Ramos (cell line): Measurements from ENCODE around the gene AADACL4.

ENCODE experiments used
- in situ Hi-C: fragments of 300-500 bp; cut with MboI; formaldehyde crosslinking; loops from one replicate; pipeline ENCODE4 v1.14.3; 2022; ENCODE audit warnings: low sequenced_read_pairs; ENCODE audit not compliant: unreplicated experiment

Gene AADACL4

GRCh38 chr1:12643785-12644184, at the start of gene AADACL4:
Gene AADACL4 (plus strand): TSS chr1:12644085. CDS start chr1:12644547, 462 bp downstream.
- in situ Hi-C loops, result no loop called here

- in situ Hi-C loops, result no loop called here
Measured at GRCh38 chr1:12594490-12594889, 49.4 kb upstream of the AADACL4 start.

DNA sequence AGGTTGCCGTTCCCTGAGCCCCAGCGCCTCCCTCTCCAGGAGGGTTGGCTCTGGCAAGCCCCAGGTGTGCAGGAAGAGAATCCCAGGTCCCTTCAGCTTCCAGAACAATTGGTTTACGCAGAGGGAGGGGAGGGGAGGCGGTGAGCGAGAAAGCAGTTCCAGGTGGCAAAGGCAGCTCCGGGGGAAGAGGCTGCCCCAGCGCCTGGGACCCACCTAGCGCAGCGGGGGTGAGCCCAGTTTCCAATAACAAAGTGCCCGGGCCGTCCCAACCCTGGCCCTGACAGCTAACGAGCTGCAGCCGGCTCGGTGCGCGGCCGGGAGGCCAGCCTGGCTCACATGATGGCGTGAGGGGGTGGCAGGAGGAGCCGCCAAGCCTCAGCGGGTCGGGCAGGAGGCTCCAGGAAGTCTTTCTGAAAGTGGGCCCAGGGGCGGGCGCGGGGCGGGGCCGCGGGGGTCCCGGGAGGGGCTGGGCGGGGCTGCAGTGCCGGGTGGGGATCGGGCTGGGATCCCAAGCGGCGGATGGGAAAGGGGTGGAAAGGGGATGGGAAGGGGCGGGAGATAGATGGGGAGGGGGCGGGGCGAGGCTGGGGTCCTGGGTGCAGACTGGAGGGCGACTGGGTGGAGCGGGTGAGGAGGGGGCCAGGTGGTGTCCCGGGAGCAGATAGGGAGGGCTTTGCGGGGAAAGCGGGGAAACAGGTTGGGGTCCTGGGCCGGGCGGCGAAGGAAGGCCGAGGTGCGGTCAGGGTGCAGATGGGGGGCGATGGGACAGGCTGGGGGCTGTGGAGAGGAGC, 48.7 kb upstream of the AADACL4 start:
- in situ Hi-C loops, result no loop called here

- in situ Hi-C loops, result no loop called here
Measured at GRCh38 chr1:12595757-12596006, 48.2 kb upstream of the AADACL4 start.

DNA sequence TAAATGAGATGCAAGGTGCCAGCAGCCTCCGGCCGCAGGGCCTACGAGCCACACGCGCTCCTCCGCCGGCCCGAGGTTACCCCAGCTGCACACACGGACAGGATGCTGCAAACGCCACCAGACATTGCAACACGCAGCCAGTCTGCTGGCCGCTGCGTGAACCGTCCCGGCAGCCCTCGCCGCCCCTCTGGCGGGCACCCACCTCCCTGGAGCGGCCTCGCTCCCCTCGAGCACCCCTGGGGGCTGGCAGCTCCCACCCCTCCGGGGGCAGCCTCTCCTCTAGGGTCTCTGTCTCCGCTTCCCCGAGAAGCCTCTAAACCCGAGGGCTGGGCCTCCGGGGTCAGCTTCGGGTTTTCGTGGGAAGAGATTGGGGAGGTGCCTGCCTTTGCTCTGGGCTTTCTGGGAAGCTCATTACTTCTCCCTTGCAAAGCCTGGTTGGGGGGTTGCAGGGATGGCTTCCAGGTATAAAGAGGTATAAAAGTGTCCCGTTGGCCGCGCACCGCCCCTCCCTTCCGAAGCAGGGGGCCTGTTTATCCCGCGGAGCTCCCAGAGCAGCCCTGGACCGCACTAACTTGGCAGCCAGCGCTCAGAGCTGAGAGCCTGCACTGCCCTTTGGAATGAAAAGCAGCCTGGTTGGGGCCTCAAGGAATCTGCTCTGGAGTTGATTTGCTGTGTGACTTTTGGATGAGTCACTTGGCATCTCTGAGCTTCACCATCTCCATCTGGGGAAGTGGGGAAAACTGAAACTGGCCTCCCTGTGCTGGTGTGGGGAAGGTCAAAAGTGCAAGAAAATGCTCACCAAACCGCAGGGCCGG, 47.7 kb upstream of the AADACL4 start:
- in situ Hi-C loops, result no loop called here

DNA sequence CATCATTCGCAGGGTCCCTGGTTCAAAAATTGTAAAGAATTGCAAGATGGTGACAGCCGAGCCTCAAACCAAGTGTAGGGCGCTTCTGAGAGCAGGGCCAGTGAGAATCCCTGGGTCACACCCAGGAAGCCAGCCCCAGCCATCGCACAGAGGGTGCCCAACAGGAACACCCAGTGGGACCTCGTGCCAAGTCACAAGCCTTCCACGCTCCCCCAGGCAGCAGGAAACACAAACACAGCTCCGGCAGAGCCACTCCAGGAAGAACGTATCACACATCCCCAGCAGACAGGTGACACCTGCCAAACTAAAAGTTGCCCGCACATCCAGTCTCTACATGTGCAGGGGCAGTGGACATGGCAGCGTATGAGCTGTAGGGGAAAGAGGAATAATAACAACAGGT, 46.1 kb upstream of the AADACL4 start:
- in situ Hi-C loops, result no loop called here

DNA sequence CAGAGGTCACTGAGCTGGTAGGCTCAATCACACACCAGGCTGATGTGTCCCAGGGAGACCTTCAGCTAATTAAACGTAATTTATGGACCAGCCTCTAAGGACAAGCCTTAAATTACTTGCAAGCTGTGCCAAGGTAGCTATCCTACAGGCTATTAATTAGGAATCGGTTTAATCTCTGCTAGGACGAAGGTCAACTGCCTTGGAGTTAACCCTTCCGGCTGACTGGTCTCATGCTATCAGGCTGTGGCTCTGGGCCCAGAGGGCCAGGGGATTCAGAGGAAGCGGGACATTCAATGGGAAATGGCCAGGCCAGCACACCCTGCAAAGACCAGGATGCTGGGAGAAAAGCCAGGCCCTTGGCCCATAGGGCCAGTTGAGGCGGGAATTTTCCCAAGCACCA, 44.9 kb upstream of the AADACL4 start:
- in situ Hi-C loops, result no loop called here

- in situ Hi-C loops, result loop anchor here (25.0 kb wide), 1 partner anchor 287 kb away; no protein-coding TSS in a partner anchor
Measured at GRCh38 chr1:12599657-12600056, 44.2 kb upstream of the AADACL4 start.

DNA sequence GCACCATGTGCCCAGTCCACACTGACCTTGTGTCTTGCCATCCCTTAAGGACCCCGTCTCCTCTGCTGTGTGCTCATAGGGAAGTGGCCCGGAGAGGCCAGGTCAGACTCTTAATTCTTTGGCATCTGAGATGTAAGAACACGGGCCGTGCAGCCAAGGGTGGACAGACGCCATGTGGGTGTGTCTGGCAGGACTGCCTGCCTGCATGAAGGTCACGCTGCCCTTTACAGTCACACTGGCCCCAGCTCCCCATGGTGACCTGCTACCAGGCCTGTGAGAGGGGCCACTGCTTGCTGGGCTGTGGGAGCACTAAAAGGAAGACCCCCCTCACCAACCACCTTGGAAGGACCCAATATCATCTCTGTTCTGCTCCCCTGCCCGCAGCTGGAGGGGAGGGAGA, 43.5 kb upstream of the AADACL4 start:
- in situ Hi-C loops, result loop anchor here (25.0 kb wide), 1 partner anchor 288 kb away; no protein-coding TSS in a partner anchor

DNA sequence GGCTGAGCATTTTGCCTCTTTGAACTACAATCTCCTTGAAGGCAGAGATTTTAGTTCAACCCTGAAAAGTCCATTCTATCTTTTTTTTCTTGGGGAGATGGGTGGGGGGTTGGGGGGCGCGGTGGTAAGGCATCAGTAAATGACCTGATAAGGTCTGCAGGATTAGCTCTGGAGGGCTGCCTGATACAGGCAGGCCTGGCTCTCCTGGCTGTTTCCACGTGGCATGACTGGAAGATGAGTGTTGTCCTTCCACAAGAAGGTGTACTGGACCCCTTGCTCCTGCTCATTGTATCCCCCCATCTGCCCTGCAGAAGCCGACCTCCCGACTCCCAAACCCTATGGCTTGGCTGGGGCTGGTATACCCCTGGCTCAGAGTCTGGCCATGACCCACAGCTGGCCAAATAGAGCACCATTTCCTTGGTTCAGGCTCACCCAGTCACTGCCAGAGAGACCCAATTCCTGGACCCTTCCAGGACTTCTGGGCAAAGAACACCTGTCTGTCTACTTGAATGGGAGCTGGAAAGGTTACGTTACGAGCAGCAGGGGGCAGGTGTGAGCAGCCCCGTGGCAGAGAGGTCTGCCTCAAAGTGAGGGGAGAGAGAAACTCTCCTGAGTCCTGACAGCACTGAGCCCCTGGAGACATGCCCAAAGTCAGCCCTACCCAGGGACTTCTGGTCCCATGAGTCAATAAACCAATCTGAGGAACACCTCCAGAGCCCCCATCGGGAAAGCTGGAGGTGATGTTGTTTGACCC, 42.8 kb upstream of the AADACL4 start:
- in situ Hi-C loops, result loop anchor here (25.0 kb wide), 1 partner anchor 289 kb away; no protein-coding TSS in a partner anchor

DNA sequence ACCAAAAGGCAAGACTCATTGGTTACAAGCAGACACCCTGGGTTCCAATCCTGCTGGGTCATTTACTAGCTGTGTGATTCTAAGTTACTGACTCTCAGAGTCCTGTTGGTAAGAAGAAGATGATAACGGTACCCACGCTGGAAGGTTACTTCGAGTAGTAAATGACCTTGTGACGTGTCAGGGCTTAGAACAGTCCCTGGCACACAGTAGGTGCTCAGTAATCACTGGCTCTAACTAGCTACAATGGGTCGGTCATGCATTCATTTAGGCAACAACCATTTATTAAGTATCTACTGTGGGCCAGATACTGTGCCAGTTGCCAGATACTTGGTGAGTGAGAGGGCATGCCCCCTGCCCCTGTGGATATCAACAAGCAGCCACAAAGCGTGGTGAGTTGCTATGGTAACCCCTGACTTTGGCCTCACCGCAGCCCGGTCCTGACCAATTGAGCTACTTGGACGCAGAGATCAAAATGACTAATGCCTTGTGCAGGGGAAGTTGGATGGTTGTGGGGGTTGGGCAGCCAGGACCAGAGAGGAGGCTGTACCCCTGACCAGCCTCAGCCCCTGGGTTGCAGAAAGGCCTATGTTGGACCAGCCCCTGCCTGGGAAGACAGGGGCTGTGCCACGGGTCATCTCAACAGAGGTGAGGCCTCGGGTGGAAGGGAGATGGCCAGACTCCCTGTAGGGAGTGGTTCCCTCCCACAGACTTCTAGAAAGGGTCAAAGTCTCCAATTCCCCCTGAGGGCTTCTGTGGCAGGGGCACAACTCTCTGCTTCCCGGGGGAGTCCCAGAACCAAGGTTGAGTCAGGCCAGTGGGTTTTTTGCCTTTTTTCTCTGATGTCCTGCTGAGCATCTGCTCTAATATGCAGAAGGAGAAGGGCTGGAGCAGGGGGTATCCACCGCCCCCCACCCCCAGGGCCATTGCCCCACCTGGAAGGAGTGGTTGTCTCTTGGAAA, 41.9 kb upstream of the AADACL4 start:
- in situ Hi-C loops, result loop anchor here (25.0 kb wide), 1 partner anchor 290 kb away; no protein-coding TSS in a partner anchor

DNA sequence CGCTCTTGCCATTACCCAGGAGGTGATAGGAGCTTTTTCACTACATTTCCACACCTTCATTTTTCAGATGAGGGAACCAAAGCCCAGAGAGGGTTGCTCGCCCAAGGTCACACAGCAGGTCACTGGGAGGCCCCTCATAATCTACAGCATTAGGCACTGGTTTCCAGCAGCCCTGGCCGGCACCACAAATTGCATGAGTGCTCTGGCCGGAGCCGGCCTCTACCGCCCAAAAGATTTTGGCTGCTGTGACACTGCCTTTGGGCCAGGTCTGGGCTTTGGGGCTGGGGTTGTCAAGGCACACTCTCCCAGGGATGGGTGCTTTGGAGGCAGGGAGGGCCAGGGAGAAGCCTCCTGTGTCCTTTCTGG, 41.2 kb upstream of the AADACL4 start:
- in situ Hi-C loops, result loop anchor here (25.0 kb wide), 1 partner anchor 290 kb away; no protein-coding TSS in a partner anchor

DNA sequence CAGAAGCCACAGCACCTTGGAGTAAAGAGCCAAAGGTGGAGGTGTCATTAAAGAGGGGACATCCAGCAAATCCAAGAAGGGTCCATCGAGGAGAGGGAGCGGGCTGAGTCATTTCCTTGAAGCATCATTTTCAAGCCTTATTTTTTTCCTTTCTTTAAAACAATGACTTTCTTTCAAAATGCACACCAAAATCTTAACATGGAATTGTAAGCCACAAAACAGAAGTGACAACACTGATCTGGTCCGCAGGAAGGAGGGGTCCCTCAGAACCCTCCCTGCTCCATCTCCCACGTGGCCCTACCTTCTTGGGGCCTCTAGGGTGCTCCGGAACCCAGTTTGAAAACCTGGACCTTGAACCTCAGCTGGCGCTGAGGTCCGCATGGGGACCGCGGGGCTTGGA, 40.7 kb upstream of the AADACL4 start:
- in situ Hi-C loops, result loop anchor here (25.0 kb wide), 1 partner anchor 291 kb away; no protein-coding TSS in a partner anchor

- in situ Hi-C loops, result loop anchor here (25.0 kb wide), 1 partner anchor 292 kb away; no protein-coding TSS in a partner anchor
Measured at GRCh38 chr1:12604114-12604874, 39.6 kb upstream of the AADACL4 start.

- in situ Hi-C loops, result loop anchor here (25.0 kb wide), 1 partner anchor 293 kb away; no protein-coding TSS in a partner anchor
Measured at GRCh38 chr1:12604986-12605385, 38.9 kb upstream of the AADACL4 start.

DNA sequence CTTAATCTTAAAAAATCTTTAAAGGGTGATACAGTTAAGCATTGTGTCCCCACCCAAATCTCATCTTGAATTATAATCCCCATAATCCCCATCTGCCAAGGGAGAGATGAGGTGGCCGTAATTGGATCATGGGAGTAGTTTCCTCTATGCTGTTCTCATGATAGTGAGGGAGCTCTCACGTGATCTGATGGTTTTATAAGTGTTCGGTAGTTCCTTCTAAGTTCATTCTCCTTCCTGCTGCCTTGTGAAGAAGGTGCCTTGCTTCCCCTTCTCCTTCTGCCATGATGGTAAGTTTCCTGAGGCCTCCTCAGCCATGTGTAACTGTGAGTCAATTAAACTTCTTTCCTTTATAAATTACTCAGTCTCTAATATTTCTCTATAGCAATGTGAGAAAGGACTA, 36.6 kb upstream of the AADACL4 start:
- in situ Hi-C loops, result loop anchor here (25.0 kb wide), 1 partner anchor 295 kb away; no protein-coding TSS in a partner anchor

DNA sequence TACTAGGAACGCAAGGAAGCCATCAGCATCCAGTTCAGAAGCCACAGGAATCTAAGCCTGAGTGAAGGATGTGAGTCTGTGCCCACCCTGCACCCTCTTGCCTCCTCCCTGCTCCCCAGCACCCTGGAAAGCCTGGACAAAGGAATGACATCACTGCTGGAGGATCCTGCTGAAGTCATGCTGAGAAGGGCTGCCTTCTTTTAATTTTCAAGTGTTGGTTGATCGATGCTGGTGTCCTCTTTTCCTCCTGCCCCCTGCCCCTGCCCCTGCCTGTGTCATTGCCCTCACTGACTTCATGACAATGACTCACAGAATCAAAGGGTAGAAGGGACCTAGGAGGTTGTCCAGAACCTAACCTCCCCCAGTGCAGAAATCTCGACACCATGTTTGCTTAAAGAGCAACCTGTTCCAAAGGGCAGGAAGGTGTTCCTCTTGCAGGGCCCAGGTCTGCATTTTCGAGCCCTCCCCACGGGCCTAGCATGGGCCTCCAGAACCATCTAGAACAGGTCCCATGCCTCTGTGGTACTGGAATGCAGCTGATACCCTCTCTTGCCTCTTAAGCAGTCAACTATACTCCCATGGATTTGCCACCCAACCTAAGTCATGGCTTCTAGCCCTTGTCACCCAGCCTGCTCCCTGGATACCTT, 35.5 kb upstream of the AADACL4 start:
- in situ Hi-C loops, result loop anchor here (25.0 kb wide), 1 partner anchor 296 kb away; no protein-coding TSS in a partner anchor

DNA sequence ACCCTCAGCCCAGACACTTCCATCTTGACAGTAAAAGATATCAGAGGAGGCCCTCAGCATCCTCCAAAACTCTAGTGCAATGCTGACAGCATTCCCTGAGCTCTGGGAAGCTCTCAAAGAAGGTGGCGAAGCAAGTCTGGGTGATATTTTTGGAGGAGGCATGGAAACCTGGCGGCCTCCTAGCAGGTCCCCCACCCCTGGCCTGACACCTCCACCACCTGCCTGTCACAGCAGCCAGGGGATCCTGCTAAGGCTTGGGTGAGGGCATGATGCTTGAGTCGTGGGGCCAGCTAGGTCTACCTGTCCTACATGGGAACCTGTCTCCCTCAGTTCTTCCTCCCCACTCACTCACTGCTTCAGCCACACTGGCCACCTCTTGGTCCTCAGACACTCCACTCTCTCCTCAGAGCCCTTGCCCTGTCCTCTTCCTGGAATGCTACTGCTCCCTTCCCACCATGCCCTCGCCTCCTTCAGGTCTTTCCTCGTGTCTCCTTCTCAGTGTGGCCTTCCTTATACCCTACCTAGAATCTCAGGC, 34.3 kb upstream of the AADACL4 start:
- in situ Hi-C loops, result loop anchor here (10.0 to 25.0 kb wide), 2 partner anchors 297 to 505 kb away; no protein-coding TSS in a partner anchor
